ENCODE measurements around the gene ETV3L.
"Not testable (repeated sequence)": the region's sequence is repeated elsewhere in the genome, so short reads cannot be mapped to it uniquely, and the experiment has no call there.

Gene ETV3L

DNA sequence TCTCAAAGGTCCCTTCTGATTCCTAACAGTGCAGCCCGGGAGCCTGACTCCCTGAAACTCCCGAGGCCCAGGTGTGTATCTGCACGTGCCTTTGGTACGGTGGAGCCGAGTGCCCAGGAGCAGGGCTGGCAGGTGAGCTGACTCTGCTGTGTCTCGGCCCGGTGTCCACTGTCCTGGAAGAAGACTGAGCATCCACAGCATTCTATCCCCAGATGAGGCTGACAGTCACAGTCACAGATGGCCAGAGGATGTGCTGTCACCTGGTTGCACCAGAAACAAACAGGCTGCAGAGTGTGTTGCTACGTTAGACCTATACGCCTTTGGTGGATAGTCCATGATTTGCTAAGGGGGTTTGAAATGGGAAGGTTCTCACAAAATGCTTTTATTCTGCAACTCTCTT, 9.8 kb downstream of the ETV3L start:
- Histone ChIP-seq H3K27ac (peak overlapping the region in 4 of 21 experiments; percentile 10 to 62 (median 42)), H3K4me3 (no peak overlapping the region)

- Histone ChIP-seq H3K27ac (no peak overlapping the region), H3K4me3 (no peak overlapping the region)
Observed at GRCh38 chr1:157088607-157089006, 11.0 kb downstream of the ETV3L start.

- Histone ChIP-seq H3K4me3 (no peak overlapping the region), H3K27ac (no peak overlapping the region)
Observed at GRCh38 chr1:157087030-157087429, 12.6 kb downstream of the ETV3L start.

DNA sequence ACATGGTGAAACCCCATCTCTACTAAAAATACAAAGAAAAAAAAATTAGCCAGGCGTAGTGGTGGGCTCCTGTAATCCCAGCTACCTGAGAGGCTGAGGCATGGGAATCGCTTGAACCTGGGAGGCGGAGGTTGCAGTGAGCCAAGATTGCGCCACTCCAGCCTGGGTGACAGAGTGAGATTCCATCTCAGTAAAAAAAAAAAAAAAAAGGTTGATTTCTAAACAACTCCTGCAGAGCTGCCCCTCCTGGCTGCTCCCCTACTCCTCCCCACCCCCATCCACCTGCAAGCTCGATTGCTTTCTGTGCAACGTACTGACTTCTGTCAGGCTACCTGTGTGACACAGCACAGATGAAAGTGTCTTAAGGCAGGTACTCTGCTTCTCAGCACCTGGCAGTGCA, 13.3 kb downstream of the ETV3L start:
- H3K27ac ChIP-seq = no peak overlapping the region
- H3K4me3 ChIP-seq = no peak overlapping the region

GRCh38 chr1:157085421-157085820, 14.2 kb downstream of the ETV3L start:
- no peak overlapping the region for H3K27ac ChIP-seq
- no peak overlapping the region for H3K4me3 ChIP-seq

GRCh38 chr1:157084720-157085119, 14.9 kb downstream of the ETV3L start:
- Histone ChIP-seq H3K4me3 (no peak overlapping the region), H3K27ac (no peak overlapping the region)

DNA sequence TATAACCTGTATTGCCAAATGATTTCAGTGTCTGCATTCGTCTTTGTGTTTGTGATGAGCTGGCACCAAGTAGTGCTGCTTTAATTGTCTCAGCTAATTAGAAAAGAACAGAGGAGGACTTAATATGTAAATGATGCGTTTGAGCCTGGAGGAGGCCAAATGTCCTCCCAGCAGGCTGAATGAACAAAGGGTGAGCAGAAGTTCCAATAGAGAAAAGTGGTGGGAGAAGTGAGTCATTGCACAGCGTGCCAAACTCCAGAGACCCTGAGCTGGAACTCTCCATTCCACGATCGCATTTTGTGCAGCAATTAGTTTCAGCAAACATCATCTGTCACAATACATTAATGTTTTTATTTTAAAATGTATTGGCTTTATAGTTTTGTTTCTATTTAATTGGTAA, 17.9 kb downstream of the ETV3L start:
- Histone ChIP-seq H3K4me3 (no peak overlapping the region), H3K27ac (no peak overlapping the region)

DNA sequence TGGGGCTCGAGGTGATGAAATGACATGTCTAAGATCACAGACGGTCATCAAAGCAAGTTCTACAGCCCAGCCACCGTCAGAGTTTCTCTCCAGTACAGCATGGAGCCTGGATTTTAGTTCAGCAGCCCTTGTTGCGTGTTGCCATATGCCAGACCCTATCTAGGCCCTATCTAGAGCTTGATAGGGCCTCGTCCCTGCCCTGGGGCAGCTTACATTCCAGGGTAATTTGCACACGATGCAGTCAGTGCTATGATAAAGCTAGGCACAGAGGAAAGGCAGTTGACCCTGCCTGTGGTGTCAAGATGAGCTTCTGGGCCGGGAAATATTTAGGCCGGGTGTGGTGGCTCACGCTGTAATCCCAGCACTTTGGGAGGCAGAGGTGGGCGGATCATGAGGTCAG, 18.9 kb downstream of the ETV3L start:
- H3K4me3 ChIP-seq = no peak overlapping the region
- no peak overlapping the region for H3K27ac ChIP-seq

DNA sequence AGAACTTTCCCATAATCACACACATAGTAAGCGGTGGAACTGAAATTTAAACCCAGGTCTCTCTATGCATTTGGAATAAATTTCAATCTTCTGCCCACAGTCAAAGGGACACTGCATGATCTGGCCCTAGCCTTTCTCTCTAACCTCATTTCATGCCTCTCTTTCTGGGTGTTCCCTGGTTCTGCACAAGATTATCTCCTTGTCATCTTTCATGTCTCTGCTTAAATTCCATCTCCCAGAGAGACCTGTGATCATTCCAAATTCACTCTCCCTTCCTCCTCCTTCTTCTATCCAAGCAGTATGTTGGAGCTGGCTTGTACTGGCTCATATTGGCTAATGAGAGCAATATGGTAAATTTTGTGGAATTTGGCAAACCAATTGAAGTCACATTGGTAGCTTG, 22.2 kb downstream of the ETV3L start:
- Histone ChIP-seq H3K4me3 (no peak overlapping the region), H3K27ac (no peak overlapping the region)

DNA sequence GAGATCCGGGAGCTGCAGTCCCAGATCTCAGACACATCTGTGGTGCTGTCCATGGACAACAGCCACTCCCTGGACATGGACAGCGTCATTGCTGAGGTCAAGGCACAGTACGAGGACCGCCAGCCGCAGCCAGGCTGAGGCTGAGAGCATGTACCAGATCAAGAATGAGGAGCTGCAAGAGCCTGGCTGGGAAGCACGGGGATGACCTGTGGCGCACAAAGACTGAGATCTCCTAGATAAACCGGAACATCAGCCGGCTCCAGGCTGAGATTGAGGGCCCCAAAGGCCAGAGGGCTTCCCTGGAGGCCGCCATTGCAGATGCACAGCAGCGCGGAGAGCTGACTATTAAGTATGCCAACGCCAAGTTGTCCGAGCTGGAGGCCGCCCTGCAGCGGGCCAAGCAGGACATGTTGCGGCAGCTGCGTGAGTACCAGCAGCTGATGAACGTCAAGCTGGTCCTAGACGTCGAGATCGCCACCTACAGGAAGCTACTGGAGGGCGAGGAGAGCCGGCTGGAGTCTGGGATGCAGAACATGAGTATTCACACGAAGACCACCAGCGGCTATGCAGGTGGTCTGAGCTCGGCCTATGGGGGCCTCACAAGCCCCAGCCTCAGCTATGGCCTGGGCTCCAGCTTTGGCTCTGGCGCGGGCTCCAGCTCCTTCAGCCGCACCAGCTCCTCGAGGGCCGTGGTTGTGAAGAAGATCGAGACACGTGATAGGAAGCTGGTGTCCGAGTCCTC, 25.5 kb downstream of the ETV3L start:
- no peak overlapping the region for H3K4me3 ChIP-seq
- H3K27ac ChIP-seq = no peak overlapping the region

- no peak overlapping the region for H3K4me3 ChIP-seq
- H3K27ac ChIP-seq = no peak overlapping the region
Observed at GRCh38 chr1:157069601-157070000, 30.0 kb downstream of the ETV3L start.

DNA sequence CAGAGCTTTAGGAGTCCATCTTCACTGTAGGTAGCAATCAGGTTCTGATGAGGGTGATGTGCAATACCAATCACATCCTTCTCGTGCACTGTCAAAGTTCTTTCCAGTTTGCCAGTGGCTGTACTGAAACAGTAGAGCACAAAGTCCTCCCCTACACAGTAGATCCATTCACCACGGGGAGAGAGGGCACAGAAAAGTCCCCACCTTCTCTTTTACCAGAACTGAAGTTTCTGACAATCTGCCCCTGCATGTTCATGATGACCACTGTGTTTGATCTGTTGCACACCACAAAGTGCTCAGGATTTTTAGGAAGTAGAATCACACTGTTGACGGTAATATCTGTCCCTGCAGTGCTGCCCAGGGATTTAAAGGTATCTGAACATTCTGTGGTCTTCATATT, 40.4 kb downstream of the ETV3L start:
- H3K27ac ChIP-seq = not testable (repeated sequence)

GRCh38 chr1:157056269-157056668, 43.3 kb downstream of the ETV3L start:
- Histone ChIP-seq H3K27ac (no peak overlapping the region), H3K4me3 (no peak overlapping the region)

More for the DNA sequence above, 40.4 kb downstream of the ETV3L start:
- not testable (repeated sequence) for H3K4me3 ChIP-seq

GRCh38 chr1:157055729-157056128, 43.9 kb downstream of the ETV3L start:
- not testable (repeated sequence) for H3K27ac ChIP-seq, H3K4me3 ChIP-seq

DNA sequence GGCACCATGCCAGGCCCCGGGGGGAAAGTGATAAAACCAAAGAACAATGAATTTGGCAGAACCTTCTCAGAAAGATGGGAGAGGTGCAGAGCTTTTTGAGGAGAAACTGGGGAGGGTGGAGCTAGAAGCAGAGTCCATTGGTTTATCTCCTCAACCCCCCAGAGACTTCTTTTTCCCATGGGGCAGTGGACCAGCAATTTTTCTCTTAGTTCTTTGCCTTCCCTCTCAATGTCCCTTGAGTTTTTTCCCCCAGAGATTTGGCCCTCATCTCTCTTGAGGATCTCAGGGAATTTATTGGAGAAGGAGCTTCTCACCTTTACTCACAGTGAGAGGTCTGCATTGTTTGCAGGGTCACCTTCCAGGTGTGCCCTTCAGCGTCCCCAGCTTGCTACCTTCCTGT, 48.8 kb downstream of the ETV3L start:
- Histone ChIP-seq H3K4me3 (no peak overlapping the region), H3K27ac (no peak overlapping the region)

- no peak overlapping the region for H3K4me3 ChIP-seq
- no peak overlapping the region for H3K27ac ChIP-seq
Observed at GRCh38 chr1:157047062-157047410, 52.6 kb downstream of the ETV3L start.

DNA sequence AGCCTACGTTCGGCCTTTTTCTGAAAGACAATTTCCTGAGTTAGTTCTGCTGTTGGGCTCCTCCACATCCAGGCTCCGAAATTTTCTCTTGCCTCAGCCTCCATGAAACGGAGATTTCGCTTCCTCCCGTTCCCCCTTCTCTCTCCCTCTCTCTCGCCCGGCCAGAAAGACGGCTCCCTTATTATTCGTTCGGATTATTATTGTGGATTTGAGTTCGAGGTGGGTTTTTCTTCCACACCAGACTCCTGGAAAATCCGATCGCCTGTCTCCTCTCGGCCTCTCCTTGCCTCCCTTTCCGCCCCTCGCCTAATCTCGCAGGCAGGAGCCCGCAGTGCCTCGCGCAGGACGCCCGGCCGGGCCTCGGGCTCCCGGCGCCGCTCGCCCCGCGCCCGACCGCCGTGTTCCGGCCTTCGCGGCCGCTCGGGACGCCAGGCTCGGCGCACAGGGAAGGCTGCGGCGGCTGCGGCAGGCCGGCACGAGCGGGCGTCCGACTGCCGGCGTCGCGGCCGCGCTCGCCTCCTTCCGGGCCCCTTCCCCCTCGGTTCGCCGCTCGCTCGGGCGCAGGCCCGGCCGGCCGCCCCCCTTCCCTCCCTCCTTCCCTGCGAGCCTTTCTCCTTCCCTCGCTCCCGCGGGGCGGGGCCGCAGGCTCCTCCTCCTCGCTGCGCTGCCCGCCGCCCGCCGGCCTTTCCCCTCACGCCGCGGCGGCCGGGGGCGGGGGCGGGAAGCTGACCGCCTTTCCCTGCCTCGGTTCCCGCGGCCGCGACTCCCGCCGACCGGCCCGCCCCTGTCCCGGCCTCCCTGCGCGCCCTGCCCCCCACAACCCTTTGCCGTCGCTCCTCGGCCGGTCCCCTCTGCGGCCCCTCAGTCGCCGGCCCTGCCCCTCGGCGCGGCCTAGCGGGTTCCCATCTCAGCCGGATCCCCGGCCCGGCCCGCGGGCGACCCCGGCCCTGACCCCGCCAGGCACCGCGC, 54.1 kb downstream of the ETV3L start, which contains the start of gene ARHGEF11:
TSS of gene ARHGEF11 (minus strand) at position 493 of the 969 bp plus-strand sequence. CDS start 1,412 bp downstream, outside the sequence.
- Histone ChIP-seq H3K4me3 (peak within 1 kb of the TSS; percentile 50 to 79 (median 69)), H3K27ac (peak within 1 kb of the TSS; percentile 66 to 91 (median 83))

DNA sequence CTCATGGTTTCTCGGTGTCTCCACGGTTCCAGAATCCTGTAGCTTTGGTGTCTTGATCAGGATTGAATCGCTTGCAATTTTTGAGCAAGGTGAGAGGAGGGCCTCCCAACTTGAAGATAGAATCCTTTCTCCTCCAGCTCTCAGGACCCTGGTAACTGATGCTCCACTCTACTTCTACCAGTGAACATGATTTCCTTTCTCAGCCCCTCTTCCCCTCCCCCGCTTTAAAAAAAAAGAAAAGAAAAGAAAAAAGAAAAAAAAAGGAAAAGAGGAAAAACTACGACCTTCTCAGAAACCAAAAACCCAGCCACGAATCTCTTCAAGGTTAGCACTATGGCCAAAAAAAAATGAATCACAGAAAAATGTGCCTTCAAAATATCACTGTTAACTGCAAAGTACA, 55.3 kb downstream of the ETV3L start:
- H3K27ac ChIP-seq = peak overlapping the region in 2 of 21 experiments; percentile 77 to 91
- peak overlapping the region in 6 of 7 experiments; percentile 21 to 79 (median 70) for H3K4me3 ChIP-seq

DNA sequence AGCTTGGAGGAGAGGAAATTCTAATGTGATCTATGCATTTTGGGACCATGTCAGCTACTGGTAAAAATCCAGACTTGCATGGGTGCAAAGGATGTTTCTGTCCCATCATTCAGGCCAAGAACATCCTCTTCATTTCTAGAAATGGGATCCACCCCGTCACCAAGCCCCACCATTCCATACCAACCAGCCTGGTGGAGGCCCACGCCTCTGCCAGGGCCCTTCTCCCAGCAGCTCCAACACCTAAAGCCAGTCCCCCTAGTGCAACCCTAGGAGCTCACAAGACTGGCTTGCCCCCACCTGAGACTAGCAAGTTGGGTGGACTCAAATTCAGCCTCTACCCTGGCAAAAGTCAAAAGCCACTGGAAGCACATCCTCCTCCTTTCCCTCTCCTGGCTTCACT, 55.9 kb downstream of the ETV3L start:
- Histone ChIP-seq H3K27ac (peak overlapping the region in 1 of 21 experiments; percentile 2), H3K4me3 (peak overlapping the region in 3 of 7 experiments; percentile 21 to 78 (median 69))

GRCh38 chr1:157042846-157043245, 56.8 kb downstream of the ETV3L start:
- Histone ChIP-seq H3K27ac (peak overlapping the region in 1 of 21 experiments; percentile 54), H3K4me3 (peak overlapping the region in 1 of 7 experiments; percentile 3)

Data from skin epidermis (tissue), 12 donors.